Stimulated activated CD8-positive, alpha-beta memory T cell treated with anti-CD3 and anti-CD28 coated beads, Interleukin-12 subunit alpha, Interleukin-12 subunit beta, amount 100 ng/mL, for 1 hour (primary cell): ENCODE measurements around the gene EPGN.

Experiments
- DNase-seq: peaks from one replicate; pipeline ENCODE4 v3.0.0-alpha.2; 2020; ENCODE audit warnings: low read depth

The EPGN gene, protein sequence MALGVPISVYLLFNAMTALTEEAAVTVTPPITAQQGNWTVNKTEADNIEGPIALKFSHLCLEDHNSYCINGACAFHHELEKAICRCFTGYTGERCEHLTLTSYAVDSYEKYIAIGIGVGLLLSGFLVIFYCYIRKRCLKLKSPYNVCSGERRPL

DNA sequence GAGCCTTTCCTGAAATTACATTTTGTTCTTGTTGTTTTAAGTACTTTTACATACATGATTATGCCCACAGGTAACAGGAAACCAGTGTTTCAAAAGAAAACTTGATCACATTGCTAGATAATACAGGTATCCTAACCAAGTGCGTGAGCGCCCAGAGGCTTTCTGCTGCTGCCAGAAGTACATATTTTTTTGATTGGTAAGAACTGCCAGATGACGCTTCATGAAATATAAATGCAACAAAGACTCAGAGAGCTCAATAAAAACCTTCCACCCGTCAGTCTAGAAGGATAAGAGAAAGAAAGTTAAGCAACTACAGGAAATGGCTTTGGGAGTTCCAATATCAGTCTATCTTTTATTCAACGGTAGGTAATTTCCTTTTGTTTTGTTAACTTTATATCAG is at the start of gene EPGN:
Gene EPGN, plus strand, starts transcription at position 256 of the 400 bp plus-strand sequence. Its CDS starts 64 bp downstream, at position 320.
- no peak for DNase-seq

- no peak for DNase-seq
Measured at GRCh38 chr4:74258963-74259362, 49.3 kb upstream of the EPGN start.

DNA sequence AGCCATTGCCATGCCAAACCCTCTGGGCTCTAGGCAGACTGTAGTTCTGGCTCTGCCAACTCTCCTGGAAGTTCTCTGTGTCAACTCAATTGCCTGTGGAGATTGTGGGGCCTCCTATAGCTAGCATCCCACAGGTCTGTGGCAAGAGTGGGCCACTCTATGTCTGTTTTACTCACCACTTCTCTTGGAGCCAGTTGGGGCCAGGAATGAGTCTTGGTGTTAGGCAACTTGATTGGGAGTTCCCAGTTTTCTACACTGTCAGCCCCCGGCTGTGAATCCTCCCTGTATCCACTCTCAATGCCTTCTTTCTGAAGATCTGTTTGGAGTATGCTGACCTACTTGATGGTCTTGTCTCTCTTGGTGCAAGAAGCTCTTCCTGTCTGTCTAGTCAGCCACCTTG is 48.2 kb upstream of the EPGN start:
- DNase-seq: no peak

- DNase-seq: no peak
Measured at GRCh38 chr4:74262522-74262921, 45.7 kb upstream of the EPGN start.

DNA sequence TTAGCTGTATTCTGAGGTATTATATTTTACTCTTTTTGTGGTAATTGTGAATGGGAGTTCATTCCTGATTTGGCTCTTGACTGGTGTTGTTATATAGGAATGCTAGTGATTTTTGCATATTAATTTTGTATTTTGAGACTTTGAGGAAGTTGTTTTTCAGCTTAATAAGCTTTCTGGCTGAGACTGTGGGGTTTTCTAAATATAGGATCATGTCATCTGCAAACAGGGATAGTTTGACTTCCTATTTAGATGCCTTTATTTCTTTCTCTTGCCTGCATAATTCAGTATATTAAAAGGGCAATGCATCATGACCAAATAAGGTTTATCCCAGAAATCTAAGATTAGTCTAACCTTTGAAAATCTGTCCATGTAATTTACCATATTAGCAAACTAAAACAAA is 44.7 kb upstream of the EPGN start:
- DNase-seq: no peak

GRCh38 chr4:74266081-74266480 is 42.2 kb upstream of the EPGN start:
- no peak for DNase-seq

- no peak for DNase-seq
Measured at GRCh38 chr4:74267998-74268606, 40.2 kb upstream of the EPGN start.

DNA sequence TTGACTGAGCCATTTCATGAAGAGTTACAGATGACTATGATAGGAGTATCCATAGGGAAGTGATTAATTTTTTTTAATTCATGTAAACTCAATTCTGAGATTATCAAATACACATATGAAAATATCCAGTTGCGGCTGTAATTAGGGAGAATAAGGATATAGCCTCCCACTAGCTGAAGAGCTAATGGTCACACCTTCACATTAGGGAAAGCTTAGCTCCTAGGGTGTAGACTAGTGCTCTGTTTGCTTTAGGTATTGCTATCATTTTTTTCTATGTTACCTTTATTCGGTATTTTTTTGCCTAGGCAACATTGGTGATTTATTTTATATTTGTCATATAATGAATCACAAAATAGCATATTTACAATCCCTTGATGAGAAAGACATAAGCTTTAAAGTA is 39.6 kb upstream of the EPGN start:
- no peak for DNase-seq

DNA sequence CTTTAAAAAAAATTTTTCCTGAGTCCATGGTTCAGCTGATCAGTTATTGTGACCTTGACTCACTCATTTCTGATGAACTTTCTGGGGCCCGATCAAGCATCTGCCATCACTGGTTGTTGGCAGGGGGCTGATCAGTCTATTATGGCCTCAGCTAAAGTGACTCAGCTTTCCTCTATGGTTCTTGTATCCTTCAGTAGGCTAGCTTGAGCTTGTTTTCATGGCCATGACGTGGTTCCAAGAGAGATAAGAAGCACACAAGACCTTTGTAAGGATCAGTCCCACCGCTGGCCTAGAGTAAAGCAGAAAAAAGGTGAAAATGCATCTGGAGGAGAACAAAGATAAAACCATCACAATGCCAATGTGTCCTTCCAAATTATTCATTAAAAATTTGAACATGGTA is 29.8 kb upstream of the EPGN start:
- DNase-seq: no peak

- no peak for DNase-seq
Measured at GRCh38 chr4:74279716-74280115, 28.6 kb upstream of the EPGN start.

DNA sequence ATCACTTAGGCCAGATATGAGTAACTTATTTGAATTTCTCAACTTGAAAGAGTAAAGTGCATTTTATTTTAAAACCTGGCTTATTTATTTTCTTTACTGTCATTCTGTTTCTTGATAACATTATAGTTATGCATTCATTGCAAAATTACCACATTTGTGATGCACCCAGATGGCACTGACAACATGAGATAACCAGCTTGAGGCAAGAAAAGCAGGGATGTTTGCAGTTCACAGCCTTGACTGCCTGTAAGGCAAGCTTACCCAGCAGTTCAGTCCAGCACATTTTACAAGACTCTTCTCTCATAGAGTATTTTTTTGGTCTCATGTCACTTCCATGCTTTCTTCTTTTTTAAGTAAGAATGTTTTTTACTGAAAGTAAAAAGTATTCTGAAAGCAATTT is 25.3 kb upstream of the EPGN start:
- no peak for DNase-seq

DNA sequence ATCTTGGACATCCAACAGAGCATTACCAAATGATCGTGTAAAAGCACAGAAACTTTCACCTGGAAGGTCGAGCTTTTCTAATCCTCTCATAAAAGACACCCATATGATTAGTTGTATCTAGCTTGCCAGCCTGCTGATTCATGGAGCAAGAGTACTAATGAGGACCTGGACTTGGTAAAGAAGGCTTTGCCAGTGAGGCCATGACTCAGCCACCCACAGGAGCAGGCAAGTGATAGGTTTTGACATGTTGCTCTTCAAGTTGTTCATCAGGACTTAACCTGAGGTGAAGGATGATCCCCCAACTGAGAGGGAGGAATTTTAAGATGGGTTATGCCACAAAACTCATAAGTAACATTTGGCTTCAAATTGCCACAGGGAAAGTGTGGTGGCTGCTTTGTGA is 24.7 kb upstream of the EPGN start:
- DNase-seq: no peak

DNA sequence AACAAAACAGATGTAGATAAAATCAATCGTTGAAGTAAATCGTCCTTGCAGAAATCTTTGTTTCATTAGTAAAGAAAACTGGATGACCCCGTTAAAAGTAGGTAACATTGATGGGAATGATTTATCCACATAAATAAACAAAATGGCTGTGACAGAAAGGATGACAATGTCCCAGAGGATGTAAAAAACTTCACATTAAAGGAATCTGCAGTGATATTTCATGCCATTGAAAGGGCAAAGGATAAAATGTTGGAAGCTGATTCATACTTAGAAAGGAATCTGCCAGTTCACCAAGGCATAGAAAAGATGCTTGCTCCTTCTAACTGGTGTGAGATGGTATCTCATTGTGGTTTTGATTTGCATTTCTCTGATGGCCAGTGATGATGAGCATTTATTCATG is 24.2 kb upstream of the EPGN start:
- no peak for DNase-seq

DNA sequence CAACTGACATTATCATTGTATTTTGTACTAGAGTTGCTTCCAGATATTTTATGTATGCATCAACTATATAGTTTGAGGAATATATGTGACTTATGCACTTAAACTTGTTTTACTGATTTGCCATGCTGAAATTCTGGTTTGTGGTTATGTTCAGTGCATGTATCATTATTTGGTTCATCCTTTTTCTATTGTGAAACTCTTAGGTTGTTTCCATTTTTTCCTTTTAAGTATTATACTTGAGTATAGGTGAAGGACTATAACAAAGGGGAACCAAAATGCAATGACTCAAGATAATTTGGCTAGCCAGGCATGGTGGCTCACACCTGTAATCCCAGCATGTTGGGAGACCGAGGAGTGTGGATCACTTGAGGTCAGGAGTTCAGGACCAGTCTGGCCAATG is 21.1 kb upstream of the EPGN start:
- no peak for DNase-seq

DNA sequence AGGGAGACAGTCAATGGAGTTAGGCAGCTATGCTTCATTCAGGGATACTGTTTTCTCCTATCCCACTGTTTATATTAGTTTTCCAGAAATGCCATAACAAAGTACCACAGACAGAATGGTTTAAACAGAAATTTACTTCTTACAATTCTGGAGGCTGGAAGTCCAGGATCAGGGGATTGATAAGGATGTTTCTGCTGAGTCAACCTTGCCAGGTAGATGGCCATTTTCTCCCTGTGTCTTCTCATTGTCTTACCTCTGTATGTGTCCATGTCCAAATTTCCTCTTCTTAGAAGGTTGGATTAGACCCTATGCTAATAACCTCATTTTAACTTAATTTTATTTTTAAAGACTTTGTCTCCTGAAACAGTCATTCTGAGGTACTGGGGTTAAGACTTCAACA is 20.5 kb upstream of the EPGN start:
- DNase-seq: no peak

- DNase-seq: no peak
Measured at GRCh38 chr4:74291471-74291870, 16.8 kb upstream of the EPGN start.

GRCh38 chr4:74292111-74292870 is 16.0 kb upstream of the EPGN start:
- DNase-seq: no peak

- no peak for DNase-seq
Measured at GRCh38 chr4:74293558-74293957, 14.7 kb upstream of the EPGN start.

DNA sequence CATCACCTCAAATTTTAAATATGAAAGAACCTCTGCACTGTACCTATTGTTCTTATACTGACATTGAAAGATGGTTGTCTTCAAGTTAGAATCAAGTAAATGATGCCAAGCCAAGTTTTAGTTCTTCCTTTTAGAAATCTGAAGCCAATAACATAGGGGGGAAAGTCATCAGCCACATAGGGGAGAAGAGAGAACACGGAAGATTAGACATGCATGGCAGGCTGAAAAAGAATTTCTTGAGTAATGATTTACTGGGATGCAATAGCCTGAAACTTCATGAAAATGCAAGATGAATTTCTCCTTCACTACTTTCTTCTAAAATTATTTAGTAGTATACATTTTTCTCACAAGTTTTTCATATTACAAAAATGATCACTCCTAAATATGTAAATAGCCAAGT is 13.6 kb upstream of the EPGN start:
- DNase-seq: no peak

DNA sequence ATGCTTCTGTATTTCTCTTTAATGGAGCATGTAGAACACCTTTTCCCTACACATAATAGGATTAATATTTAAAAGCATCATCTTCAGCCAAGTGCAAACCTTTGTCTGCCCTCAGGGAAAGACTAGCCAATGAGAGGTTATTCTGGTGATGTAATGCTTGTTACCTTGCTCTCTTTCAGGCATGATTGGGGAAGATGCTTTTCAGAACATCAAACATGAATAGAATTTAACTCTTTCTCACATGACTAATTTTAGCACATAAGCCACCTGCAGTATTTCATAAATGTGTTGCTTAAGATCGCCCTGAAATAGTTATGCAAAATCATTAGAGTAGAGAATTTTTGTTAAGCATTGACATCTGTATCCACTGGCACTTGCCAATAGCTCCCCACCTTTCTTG is 10.7 kb upstream of the EPGN start:
- no peak for DNase-seq

- DNase-seq: no peak
Measured at GRCh38 chr4:74304095-74304625, 4.1 kb upstream of the EPGN start.

GRCh38 chr4:74305000-74305399 is 3.3 kb upstream of the EPGN start:
- no peak for DNase-seq

GRCh38 chr4:74307170-74307569 is 1.1 kb upstream of the EPGN start:
- no peak for DNase-seq
